ENCODE results near the gene TRDN.

- TF ChIP-seq, protein P1, sequence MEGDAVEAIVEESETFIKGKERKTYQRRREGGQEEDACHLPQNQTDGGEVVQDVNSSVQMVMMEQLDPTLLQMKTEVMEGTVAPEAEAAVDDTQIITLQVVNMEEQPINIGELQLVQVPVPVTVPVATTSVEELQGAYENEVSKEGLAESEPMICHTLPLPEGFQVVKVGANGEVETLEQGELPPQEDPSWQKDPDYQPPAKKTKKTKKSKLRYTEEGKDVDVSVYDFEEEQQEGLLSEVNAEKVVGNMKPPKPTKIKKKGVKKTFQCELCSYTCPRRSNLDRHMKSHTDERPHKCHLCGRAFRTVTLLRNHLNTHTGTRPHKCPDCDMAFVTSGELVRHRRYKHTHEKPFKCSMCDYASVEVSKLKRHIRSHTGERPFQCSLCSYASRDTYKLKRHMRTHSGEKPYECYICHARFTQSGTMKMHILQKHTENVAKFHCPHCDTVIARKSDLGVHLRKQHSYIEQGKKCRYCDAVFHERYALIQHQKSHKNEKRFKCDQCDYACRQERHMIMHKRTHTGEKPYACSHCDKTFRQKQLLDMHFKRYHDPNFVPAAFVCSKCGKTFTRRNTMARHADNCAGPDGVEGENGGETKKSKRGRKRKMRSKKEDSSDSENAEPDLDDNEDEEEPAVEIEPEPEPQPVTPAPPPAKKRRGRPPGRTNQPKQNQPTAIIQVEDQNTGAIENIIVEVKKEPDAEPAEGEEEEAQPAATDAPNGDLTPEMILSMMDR (conservative IDR thresholded peaks at IDR 0.05 in 1 of 2, IDR thresholded peaks at IDR 0.05 in 1 of 2; ENCODE audit: extremely low read depth in 1 of 2, insufficient read depth in 1 of 2, low read depth in 1 of 2, low read length in 2 of 2) = no peak
- TF ChIP-seq EZH2 (IDR thresholded peaks at IDR 0.05; ENCODE audit: borderline replicate concordance, low read length) = no peak
These were observed 86.6 kb downstream of the TRDN start for GRCh38 chr6:123550052-123550617.

All from mammary epithelial cell (primary cell).